Breast epithelium (tissue), 4 donors: ENCODE measurements around the gene MXRA7. TPM values are rescaled to one million over a fixed set of nuclear protein-coding genes. Genes with fewer than 3 reads are reported as not detected.
"Not testable (repeated sequence)": the region's sequence is repeated elsewhere in the genome, so short reads cannot be mapped to it uniquely, and the experiment has no call there.

Experiments
- DNase-seq, 2 donors: peaks; one replicate each; pipeline ENCODE4 v3.0.0-alpha.2; 2019; ENCODE audit warnings: low spot score in 2 of 2
- H3K27ac ChIP-seq, 2 donors: fragments of 200-600 bp; sonication (generic) in 1 of 2; one replicate each; pipeline ENCODE4 v1.5.1; 2016 to 2019; ENCODE audit warnings: mild to moderate bottlenecking in 1 of 2
- H3K27me3 ChIP-seq, 2 donors: fragments of 200-600 bp; sonication (generic) in 1 of 2; one replicate each; pipeline versions ENCODE4 v1.5.1 to v1.6.0; 2017 to 2019; ENCODE audit warnings: control low read depth in 1 of 2, mild to moderate bottlenecking in 1 of 2
- H3K36me3 ChIP-seq: fragments of 200-600 bp; one replicate; pipeline ENCODE4 v1.5.1; 2019
- H3K4me1 ChIP-seq, 2 donors: fragments of 200-600 bp; sonication (generic); one replicate each; pipeline ENCODE4 v1.5.1; 2016 to 2019; ENCODE audit warnings: control low read depth in 1 of 2
- H3K4me3 ChIP-seq, 3 donors: fragments of 200-600 bp; sonication (generic); 1 replicate in 2 of 3; 2 replicates in 1 of 3; pipeline ENCODE4 v1.5.1; 2016 to 2019; ENCODE audit warnings: mild to moderate bottlenecking in 3 of 3, moderate library complexity in 2 of 3
- H3K9me3 ChIP-seq, 2 donors: fragments of 200-600 bp; sonication (generic) in 1 of 2; one replicate each; pipeline ENCODE4 v1.5.1; 2016 to 2019; ENCODE audit warnings: control low read depth in 1 of 2
- CTCF ChIP-seq, 3 donors: fragments of 450-650 bp; IDR thresholded peaks; one replicate each; pipeline ENCODE4 v1.5.1; 2016 to 2017; ENCODE audit warnings: antibody characterized with exemption in 3 of 3, mild to moderate bottlenecking in 3 of 3, moderate library complexity in 3 of 3
- POLR2A ChIP-seq: fragments of 450-650 bp; IDR thresholded peaks from one replicate; pipeline ENCODE4 v1.6.1; 2016; ENCODE audit warnings: antibody characterized with exemption, mild to moderate bottlenecking, moderate library complexity
- POLR2AphosphoS5 ChIP-seq, 3 donors: sonication (generic); formaldehyde crosslinking; IDR thresholded peaks; one replicate each; pipeline ENCODE4 v1.6.1; 2017; ENCODE audit warnings: antibody characterized with exemption in 3 of 3
- intact Hi-C: fragments of 100-400 bp; cut with DNase I; formaldehyde crosslinking; loops from one replicate; pipeline ENCODE4 v1.15.1; 2023; ENCODE audit warnings: low total_unique reads
- total RNA-seq, 3 donors: library from RNA; depleted of rRNA; stranded (reverse); fragments of >200 nt; gene quantifications; one replicate each; pipeline ENCODE4 v1.1.0, GENCODE V29; 2016

The MXRA7 gene
- total RNA-seq, 3 donors from 2014 or later: 106 to 242 (median 113) TPM

- H3K27ac ChIP-seq: peak overlapping the region; percentile 89 to 96
- no peaks in the 10 kb centered on the region for H3K27me3 ChIP-seq
- H3K4me1 ChIP-seq: peaks cover 0 to 10% of the 10 kb centered on the region in 2 donors
- peak overlapping the region in 1 of 3 donors; percentile 60 for H3K4me3 ChIP-seq
- intact Hi-C loops: no loop called here
- no peak for DNase-seq
- no peaks in the 10 kb centered on the region for H3K36me3 ChIP-seq
- H3K9me3 ChIP-seq: no peaks in the 10 kb centered on the region
- TF ChIP-seq POLR2AphosphoS5 (IDR thresholded peaks at IDR 0.05) (no peak), CTCF (IDR thresholded peaks at IDR 0.05) (no peak), POLR2A (no peak)
Observed at GRCh38 chr17:76701471-76701967, 9.2 kb downstream of the MXRA7 start.

DNA sequence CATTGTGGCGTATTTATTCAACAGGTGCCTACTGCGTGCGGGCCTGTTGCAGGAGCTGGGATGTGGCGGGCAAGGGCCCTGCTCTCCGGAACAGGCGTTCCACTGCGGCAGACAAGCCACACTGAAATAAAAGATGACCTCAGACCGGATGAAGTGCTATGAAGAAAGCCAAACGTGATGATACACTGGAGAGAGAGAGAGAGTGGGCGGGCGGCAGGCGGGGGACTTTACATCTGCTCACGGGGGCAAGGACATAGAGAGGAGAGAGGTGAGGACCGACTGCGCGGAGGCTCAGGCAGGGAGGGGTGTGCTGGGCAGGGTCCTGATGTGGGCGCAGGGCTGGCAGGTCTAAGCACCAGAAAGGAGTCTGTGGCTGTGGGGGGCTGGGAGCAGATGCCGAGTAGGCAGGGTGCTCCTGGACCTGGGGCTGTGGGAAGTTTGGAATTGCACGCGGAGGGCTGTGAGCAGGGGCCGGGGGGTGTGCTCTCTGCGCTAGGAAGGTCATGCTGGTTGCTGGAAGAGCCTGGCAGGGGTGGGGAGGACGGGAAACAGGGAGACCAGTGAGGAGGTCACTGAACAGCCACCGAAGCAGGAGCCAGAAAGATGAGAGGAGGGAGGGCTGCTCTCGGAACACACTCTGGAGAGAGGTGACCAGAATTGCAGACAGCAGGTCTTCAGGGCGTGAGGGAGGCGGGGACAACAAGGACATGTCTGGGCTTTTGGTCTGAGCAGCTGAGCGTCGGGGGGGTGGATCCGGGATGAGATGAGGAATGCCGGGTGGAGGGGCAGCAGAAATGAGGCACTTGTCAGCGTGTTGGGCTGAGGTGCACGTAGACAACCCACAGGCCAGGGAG is 9.9 kb downstream of the MXRA7 start:
- DNase-seq: peak in 1 of 2 donors; percentile 77
- no peaks in the 10 kb centered on the region for H3K9me3 ChIP-seq

DNA sequence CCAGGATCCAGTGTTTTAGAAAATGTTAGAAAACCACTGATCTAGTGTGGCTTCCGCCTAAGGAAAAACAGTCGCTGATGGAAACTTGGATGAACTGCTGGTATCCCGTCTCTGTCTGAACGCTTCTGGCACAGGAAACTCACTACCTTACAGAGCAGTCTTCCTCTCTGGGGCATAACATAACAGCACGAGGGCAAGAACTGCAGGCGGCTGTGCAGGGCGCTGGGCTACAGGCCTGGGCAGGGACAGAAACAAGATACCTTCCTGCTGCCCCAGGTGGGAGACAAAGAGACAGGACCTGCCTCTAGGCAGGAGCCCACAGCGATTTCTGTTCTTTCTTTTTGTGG is 10.5 kb downstream of the MXRA7 start:
- intact Hi-C loops: no loop called here
- Histone ChIP-seq H3K27ac (peak overlapping the region; percentile 89 to 96), H3K36me3 (no peaks in the 10 kb centered on the region), H3K9me3 (no peaks in the 10 kb centered on the region), H3K27me3 (no peaks in the 10 kb centered on the region), H3K4me3 (peak overlapping the region in 2 of 3 donors; percentile 35 to 60), H3K4me1 (peaks cover 0 to 10% of the 10 kb centered on the region in 2 donors)
- TF ChIP-seq CTCF (IDR thresholded peaks at IDR 0.05) (no peak), POLR2AphosphoS5 (IDR thresholded peaks at IDR 0.05) (no peak)
- DNase-seq: no peak

More for the DNA sequence above, 9.9 kb downstream of the MXRA7 start:
- Histone ChIP-seq H3K27ac (peak overlapping the region; percentile 89 to 96), H3K36me3 (no peaks in the 10 kb centered on the region), H3K27me3 (no peaks in the 10 kb centered on the region), H3K4me1 (peaks cover 0 to 10% of the 10 kb centered on the region in 2 donors), H3K4me3 (peak overlapping the region in 2 of 3 donors; percentile 35 to 60)
- intact Hi-C loops: no loop called here
- TF ChIP-seq CTCF (IDR thresholded peaks at IDR 0.05) (no peak), POLR2A (no peak), POLR2AphosphoS5 (IDR thresholded peaks at IDR 0.05) (peak in 2 of 3 donors; percentile 41 to 47)

DNA sequence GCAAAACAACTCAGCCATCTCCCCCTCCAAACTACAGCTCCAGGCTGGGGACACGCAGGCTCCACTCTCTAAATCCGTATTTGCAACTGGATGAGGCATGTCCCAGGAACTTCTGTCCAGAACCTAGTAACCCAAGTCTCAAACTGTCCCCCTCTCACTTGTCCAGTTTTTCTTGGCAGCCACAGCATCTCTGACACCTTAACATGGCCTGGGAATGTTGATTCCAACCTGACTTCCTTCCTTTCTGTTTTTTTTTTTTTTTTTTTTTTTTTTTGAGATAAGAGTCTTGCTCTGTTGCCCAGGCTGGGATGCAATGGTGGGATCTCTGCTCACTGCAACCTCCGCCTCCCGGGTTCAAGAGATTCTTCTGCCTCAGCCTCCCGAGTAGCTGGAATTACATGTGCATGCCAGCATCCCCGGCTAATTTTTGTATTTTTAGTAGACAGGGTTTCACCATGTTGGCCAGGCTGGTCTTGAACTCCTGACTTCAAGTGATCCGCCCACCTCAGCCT is 12.2 kb downstream of the MXRA7 start:
- H3K27ac ChIP-seq: peak overlapping the region; percentile 29 to 96
- DNase-seq, H3K4me1 ChIP-seq, H3K27me3 ChIP-seq, H3K4me3 ChIP-seq, H3K36me3 ChIP-seq, H3K9me3 ChIP-seq: not testable (repeated sequence)
- intact Hi-C loops: loop anchor here (10.0 kb wide), 1 partner anchor 164 kb away; the partner anchor contains the start of gene CYGB

DNA sequence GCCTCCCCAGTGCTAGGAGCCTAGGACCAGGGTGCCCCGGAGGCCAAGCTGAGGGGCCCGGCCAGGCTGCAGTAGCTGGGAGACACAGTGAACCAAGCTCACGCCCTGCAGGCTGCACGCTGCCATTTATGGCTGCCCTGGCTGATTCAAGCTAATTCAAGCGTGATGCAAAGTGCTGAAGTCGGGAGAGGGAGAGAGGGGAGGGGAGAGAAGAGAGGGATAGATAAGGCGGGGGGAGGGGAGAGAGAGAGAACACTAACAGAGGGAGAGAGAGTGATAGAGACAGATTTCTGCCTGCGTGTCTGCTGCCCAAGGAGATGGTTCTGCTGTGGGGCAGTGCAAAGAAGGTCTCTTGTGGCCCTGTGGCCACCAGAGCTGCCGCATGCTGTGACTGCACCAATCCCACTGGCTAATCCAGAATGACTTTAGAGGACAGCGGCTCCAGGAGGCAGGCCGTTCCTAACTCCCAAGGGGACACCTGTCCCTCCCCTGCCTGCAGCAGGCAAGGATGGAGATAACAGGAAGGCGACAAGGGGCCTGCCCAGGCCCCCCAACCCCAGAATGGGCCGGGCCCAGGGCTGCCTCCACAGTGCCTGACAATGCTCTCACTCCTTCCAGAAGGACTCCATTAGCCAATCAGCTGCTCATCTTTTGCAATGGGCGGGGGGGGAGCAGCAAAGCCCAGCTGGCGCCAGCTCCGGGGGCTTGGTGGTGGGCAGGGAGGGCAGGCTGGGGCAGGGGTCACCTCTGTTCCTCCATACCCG is 12.9 kb downstream of the MXRA7 start:
- Histone ChIP-seq H3K27me3 (no peaks in the 10 kb centered on the region), H3K4me1 (peaks cover 0 to 10% of the 10 kb centered on the region in 2 donors), H3K4me3 (peak overlapping the region in 1 of 3 donors; percentile 5), H3K9me3 (no peaks in the 10 kb centered on the region), H3K27ac (peak overlapping the region; percentile 29 to 71), H3K36me3 (no peaks in the 10 kb centered on the region)
- no peak for TF ChIP-seq POLR2AphosphoS5 (IDR thresholded peaks at IDR 0.05)
- no peak for TF ChIP-seq POLR2A
- TF ChIP-seq CTCF (IDR thresholded peaks at IDR 0.05): no peak
- DNase-seq: no peak
- intact Hi-C loops: loop anchor here (2.0 to 10.0 kb wide), 2 partner anchors 63 to 163 kb away; partner anchors contain the start of gene CYGB
